K562 (cell line): ENCODE results near the gene GALNT18. TPM values are rescaled to one million over a fixed set of nuclear protein-coding genes. Genes with fewer than 3 reads are reported as not detected.

Experiments
- ATAC-seq: fragments of 200-7000 bp; cut with Tn5 transposase; 3 replicates; pipeline ENCODE4 v1.9.1; 2020; ENCODE audit warnings: moderate library complexity
- BruUV-seq: library from RNA; stranded (reverse); fragments of 400-500 nt; replicated peaks from 2 replicates; lab custom pipeline; 2021; lab: Mats Ljungman, UMichigan
- CTCF ChIA-PET: fragments of 300-600 bp; formaldehyde crosslinking; extraction: SDS; loops from one replicate; lab custom pipeline; 2021; ENCODE audit warnings: low intra/inter-chr PET ratio; lab: Yijun Ruan, JAX
- POLR2A ChIA-PET: fragments of 300-600, 350-650 bp; sonication (Branson Sonifier 250); formaldehyde crosslinking; extraction: SDS; loops from one replicate; lab custom pipeline; 2021; ENCODE audit warnings: antibody characterized with exemption, inconsistent platforms; lab: Yijun Ruan, JAX
- DNase-seq, 4 experiments: peaks; one replicate each; pipeline versions ENCODE4 v3.0.0 to v3.0.0-alpha.2; 2011 to 2018; ENCODE audit warnings: low spot score in 3 of 4, mixed read lengths in 3 of 4; ENCODE audit errors: extremely low read depth in 1 of 4
- FAIRE-seq: peaks from 2 replicates; lab custom pipeline; 2011; peaks lifted over from hg19 to GRCh38; lab: Jason Lieb, UNC
- H2AFZ ChIP-seq: 2 replicates; pipeline ENCODE4 v1.6.0; 2011; ENCODE audit warnings: low read depth, low read length, control low read depth, inconsistent platforms
- H3K27ac ChIP-seq: fragments of 200-600 bp; 3 replicates; pipeline ENCODE4 v1.8.0; 2011; ENCODE audit warnings: low read depth, mild to moderate bottlenecking, control low read depth, inconsistent platforms, low read length, moderate library complexity, mixed read lengths; ENCODE audit errors: extremely low read depth
- H3K27me3 ChIP-seq, 2 experiments: fragments of 300-600 bp in 1 of 2; 2 replicates in 1 of 2; 3 replicates in 1 of 2; pipeline versions ENCODE4 v1.6.0 to v1.8.0; 2011; ENCODE audit warnings: inconsistent platforms in 2 of 2, low read length in 2 of 2, mild to moderate bottlenecking in 1 of 2, mixed read lengths in 1 of 2, moderate library complexity in 1 of 2; ENCODE audit not compliant: control insufficient read depth in 2 of 2, insufficient read depth in 2 of 2
- H3K36me3 ChIP-seq: fragments of 300-600 bp; 3 replicates; pipeline ENCODE4 v1.8.0; 2011; ENCODE audit warnings: mild to moderate bottlenecking, low read length, inconsistent platforms; ENCODE audit not compliant: control insufficient read depth, insufficient read depth
- H3K4me1 ChIP-seq, 2 experiments: fragments of 200-600 bp in 1 of 2; replicated peaks in 1 of 2; 2 replicates in 1 of 2; 3 replicates in 1 of 2; pipeline versions ENCODE4 v1.5.1 to v1.8.0; 2011; ENCODE audit warnings: inconsistent platforms in 2 of 2, low read length in 2 of 2, mild to moderate bottlenecking in 1 of 2, mixed read lengths in 1 of 2, moderate library complexity in 1 of 2; ENCODE audit not compliant: control insufficient read depth in 2 of 2, insufficient read depth in 2 of 2
- H3K4me2 ChIP-seq: 2 replicates; pipeline ENCODE4 v1.6.1; 2011; ENCODE audit warnings: low read length, control low read depth, inconsistent platforms, mixed read lengths; ENCODE audit not compliant: insufficient read depth
- H3K4me3 ChIP-seq: fragments of 200-600 bp; sonication (generic), shearing (Covaris generic); 2 replicates; pipeline ENCODE4 v1.5.1; 2016; ENCODE audit warnings: control low read depth, inconsistent platforms
- H3K79me2 ChIP-seq: fragments of 200-600 bp; 3 replicates; pipeline ENCODE4 v1.8.0; 2011; ENCODE audit warnings: low read length, inconsistent platforms; ENCODE audit not compliant: control insufficient read depth, insufficient read depth
- H3K9ac ChIP-seq, 2 experiments: 2 replicates each; pipeline versions ENCODE4 v1.6.0 to v1.6.1; 2011; ENCODE audit warnings: low read depth in 2 of 2, low read length in 2 of 2, control low read depth in 1 of 2, inconsistent platforms in 1 of 2, mild to moderate bottlenecking in 1 of 2, mixed read lengths in 1 of 2; ENCODE audit not compliant: insufficient read depth in 1 of 2
- H3K9me1 ChIP-seq: one replicate; pipeline ENCODE4 v1.6.0; 2011; ENCODE audit warnings: inconsistent platforms, mild to moderate bottlenecking, low read length, moderate library complexity; ENCODE audit not compliant: control insufficient read depth, insufficient read depth
- H3K9me3 ChIP-seq: replicated peaks from 2 replicates; pipeline ENCODE4 v1.5.1; 2011; ENCODE audit warnings: low read depth, low read length, inconsistent platforms; ENCODE audit not compliant: control insufficient read depth, insufficient read depth
- H4K20me1 ChIP-seq: replicated peaks from 2 replicates; pipeline ENCODE4 v1.6.1; 2011; ENCODE audit warnings: low read length, inconsistent platforms, mixed read lengths; ENCODE audit not compliant: control insufficient read depth, insufficient read depth
- WGBS: fragments of 100-300 bp; shearing (Covaris generic); methylation state at CpG from one replicate; pipeline ENCODE4 v1.1.6; 2016; ENCODE audit warnings: low coverage, mixed read lengths; ENCODE audit not compliant: insufficient coverage; ENCODE audit errors: missing lambda C conversion rate; 5-methylcytosine and 5-hydroxymethylcytosine counted together
- in situ Hi-C: fragments of 300-500 bp; cut with MboI; formaldehyde crosslinking; loops from 4 replicates; pipeline ENCODE4 v1.15.0; 2018; ENCODE audit warnings: inconsistent platforms, mixed read lengths
- intact Hi-C: fragments of 100-400 bp; cut with micrococcal nuclease; formaldehyde crosslinking; loops from 2 replicates; pipeline ENCODE4 v1.14.2; 2022
- polyA plus RNA-seq, 8 experiments: library from polyadenylated mRNA; depleted of rRNA in 4 of 8; stranded (reverse) in 5 of 8; unstranded in 3 of 8; fragments of >200 nt; fragmentation: Nextera tagmentation in 2 of 8; fragmentation: Illumina TruSeq in 1 of 8; extraction: Ambion mirVana in 2 of 8; extraction: Trizol in 1 of 8; gene quantifications; 2 replicates each; pipeline versions ENCODE4 v1.2.1 to v1.2.3, GENCODE V29; 2011 to 2014; ENCODE audit warnings: inconsistent platforms in 1 of 8, missing spikeins in 1 of 8
- total RNA-seq, 7 experiments: library from RNA; depleted of rRNA in 6 of 7; stranded (reverse); fragments of >200 nt in 6 of 7; fragmentation: Illumina TruSeq in 2 of 7; extraction: Trizol in 2 of 7; gene quantifications; 2 replicates each; pipeline versions ENCODE4 v1.2.1 to v1.2.3, GENCODE V29; 2011 to 2021; ENCODE audit warnings: low replicate concordance in 1 of 7
- TF ChIP-seq, protein P1 (sequence below): fragments of 150-350 bp; conservative IDR thresholded peaks from 2 replicates; pipeline ENCODE4 v1.6.1; 2014; ENCODE audit warnings: low read length

GALNT18 gene
- total and polyA plus RNA-seq, 9 of the 15 experiments (the other 6 are each of a cell fraction or from before 2014, with no cell fraction given): not detected

GRCh38 chr11:11265320-11265719, 356.5 kb downstream of the GALNT18 start:
- Histone ChIP-seq H3K9me3 (no peaks in the 10 kb centered on the region), H3K9me1 (no peaks in the 10 kb centered on the region), H2AFZ (no peak overlapping the region), H3K4me2 (no peak overlapping the region), H3K4me1 (no peaks in the 10 kb centered on the region), H3K36me3 (no peaks in the 10 kb centered on the region), H4K20me1 (no peaks in the 10 kb centered on the region), H3K27ac (no peak overlapping the region), H3K9ac (no peak overlapping the region), H3K4me3 (no peak overlapping the region), H3K79me2 (no peaks in the 10 kb centered on the region), H3K27me3 (no peaks in the 10 kb centered on the region; a peak in 1 of 5 replicates)
- intact Hi-C loops (loop anchor here (10.0 kb wide), 1 partner anchor 471 kb away; no protein-coding TSS in a partner anchor), in situ Hi-C loops (loop anchor here (25.0 kb wide), 1 partner anchor 478 kb away; no protein-coding TSS in a partner anchor)
- no peak for DNase-seq
- BruUV-seq: no TSS peak
- FAIRE-seq: no peak
- CTCF ChIA-PET: interaction anchor here (0.6 to 1.6 kb wide), 3 partner anchors 228 to 252 kb away, joined by 3 to 6 read pairs (median 4); no protein-coding TSS in a partner anchor
- 3% methylated on average over 3 of the region's 3 CpGs for WGBS
- TF ChIP-seq, protein P1, sequence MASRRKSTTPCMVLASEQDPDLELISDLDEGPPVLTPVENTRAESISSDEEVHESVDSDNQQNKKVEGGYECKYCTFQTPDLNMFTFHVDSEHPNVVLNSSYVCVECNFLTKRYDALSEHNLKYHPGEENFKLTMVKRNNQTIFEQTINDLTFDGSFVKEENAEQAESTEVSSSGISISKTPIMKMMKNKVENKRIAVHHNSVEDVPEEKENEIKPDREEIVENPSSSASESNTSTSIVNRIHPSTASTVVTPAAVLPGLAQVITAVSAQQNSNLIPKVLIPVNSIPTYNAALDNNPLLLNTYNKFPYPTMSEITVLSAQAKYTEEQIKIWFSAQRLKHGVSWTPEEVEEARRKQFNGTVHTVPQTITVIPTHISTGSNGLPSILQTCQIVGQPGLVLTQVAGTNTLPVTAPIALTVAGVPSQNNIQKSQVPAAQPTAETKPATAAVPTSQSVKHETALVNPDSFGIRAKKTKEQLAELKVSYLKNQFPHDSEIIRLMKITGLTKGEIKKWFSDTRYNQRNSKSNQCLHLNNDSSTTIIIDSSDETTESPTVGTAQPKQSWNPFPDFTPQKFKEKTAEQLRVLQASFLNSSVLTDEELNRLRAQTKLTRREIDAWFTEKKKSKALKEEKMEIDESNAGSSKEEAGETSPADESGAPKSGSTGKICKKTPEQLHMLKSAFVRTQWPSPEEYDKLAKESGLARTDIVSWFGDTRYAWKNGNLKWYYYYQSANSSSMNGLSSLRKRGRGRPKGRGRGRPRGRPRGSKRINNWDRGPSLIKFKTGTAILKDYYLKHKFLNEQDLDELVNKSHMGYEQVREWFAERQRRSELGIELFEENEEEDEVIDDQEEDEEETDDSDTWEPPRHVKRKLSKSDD: no peak
- ATAC-seq: no peak
- POLR2A ChIA-PET: interaction anchor here (0.6 kb wide), 2 partner anchors 102 to 429 kb away, joined by 3 read pairs; no protein-coding TSS in a partner anchor
